ENCODE data around the gene NGRN. TPM values are rescaled to one million over a fixed set of nuclear protein-coding genes. Genes with fewer than 3 reads are reported as not detected.

The NGRN gene
- polyA plus RNA-seq, 1 of the 3 experiments (the other 2 are of a cell fraction), result 48.2 TPM

DNA sequence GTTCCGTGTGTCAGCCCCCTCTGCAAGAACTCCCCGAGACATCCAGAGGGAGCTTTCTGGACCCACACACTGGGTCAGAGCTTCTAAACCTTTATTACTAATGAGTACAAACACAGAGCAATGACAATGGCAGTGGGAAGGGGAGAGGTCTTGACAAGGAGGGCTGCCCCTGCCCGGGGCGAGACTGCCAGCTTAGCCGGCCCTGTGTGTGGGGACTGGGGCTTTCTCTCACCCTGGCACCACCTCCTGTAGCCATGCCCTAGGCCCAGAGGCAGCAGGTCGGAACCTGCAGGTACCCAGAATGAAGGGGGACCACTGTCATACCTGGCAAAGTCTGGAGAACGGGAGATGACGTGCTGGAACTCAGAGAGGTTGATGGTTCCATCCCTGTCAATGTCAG is 34.9 kb upstream of the NGRN start:
- peaks cover 5 to 9% of the 10 kb centered on the region in 2 experiments; a peak in 2 of 4 replicates for H3K4me1 ChIP-seq (ENCODE audit: control insufficient read depth in 1 of 2, insufficient read depth in 2 of 2, low read depth in 1 of 2, low read length in 1 of 2)
- no peak overlapping the region for H3K4me3 ChIP-seq (ENCODE audit: low read depth in 2 of 2, low read length in 1 of 2)
- CTCF ChIA-PET, result interaction anchor here (0.7 to 5.4 kb wide), 2 partner anchors 9 to 18 kb away, joined by 3 to 35 read pairs; partner anchors contain the start of gene TTLL13
- WGBS (ENCODE audit: low lambda C conversion rate), result 85% methylated on average over 4 of the region's 8 CpGs
- POLR2A ChIA-PET, result interaction anchor here (0.5 kb wide), 1 partner anchor 30 kb away, joined by 5 read pairs; no protein-coding TSS in a partner anchor
- H3K4me2 ChIP-seq, result no peak overlapping the region
- DNase-seq, result no peak
- H3K36me3 ChIP-seq (replicated peaks in 1 of 2; ENCODE audit: control insufficient read depth in 1 of 2, insufficient read depth in 2 of 2, low read length in 1 of 2), result peaks cover 10 to 48% of the 10 kb centered on the region in 2 experiments
- no peaks in the 10 kb centered on the region for H3K27me3 ChIP-seq (ENCODE audit: insufficient read depth)
- TF ChIP-seq RAD21 (IDR thresholded peaks at IDR 0.05; ENCODE audit: low read length) (no peak), ZBTB33 (IDR thresholded peaks at IDR 0.05; ENCODE audit: borderline replicate concordance, low read depth) (no peak), NRF1 (IDR thresholded peaks at IDR 0.05; ENCODE audit: low read depth, low read length) (no peak), EP300 (IDR thresholded peaks at IDR 0.05; ENCODE audit: borderline replicate concordance in 1 of 2, low read depth in 1 of 2, low read length in 1 of 2) (no peak), JUND (IDR thresholded peaks at IDR 0.05) (no peak), TAF1 (IDR thresholded peaks at IDR 0.05; ENCODE audit: borderline replicate concordance, low read depth, low read length) (no peak), MAX (IDR thresholded peaks at IDR 0.05; ENCODE audit: low read depth) (no peak), SIN3A (IDR thresholded peaks at IDR 0.05; ENCODE audit: borderline replicate concordance, low read depth, low read length) (no peak), TEAD4 (IDR thresholded peaks at IDR 0.05; ENCODE audit: borderline replicate concordance, insufficient read depth) (no peak), FOXM1 (IDR thresholded peaks at IDR 0.05; ENCODE audit: low read depth) (no peak), RCOR1 (IDR thresholded peaks at IDR 0.05; ENCODE audit: low read length) (no peak), TCF12 (IDR thresholded peaks at IDR 0.05) (no peak), POLR2AphosphoS5 (IDR thresholded peaks at IDR 0.05; ENCODE audit: low read depth, low read length) (no peak; the same call in 1 of the 2 replicates), MXI1 (IDR thresholded peaks at IDR 0.05; ENCODE audit: low read depth, low read length) (no peak), GATA2 (CRISPR knock-in tag; IDR thresholded peaks at IDR 0.05) (no peak)
- TF ChIP-seq, protein P1, sequence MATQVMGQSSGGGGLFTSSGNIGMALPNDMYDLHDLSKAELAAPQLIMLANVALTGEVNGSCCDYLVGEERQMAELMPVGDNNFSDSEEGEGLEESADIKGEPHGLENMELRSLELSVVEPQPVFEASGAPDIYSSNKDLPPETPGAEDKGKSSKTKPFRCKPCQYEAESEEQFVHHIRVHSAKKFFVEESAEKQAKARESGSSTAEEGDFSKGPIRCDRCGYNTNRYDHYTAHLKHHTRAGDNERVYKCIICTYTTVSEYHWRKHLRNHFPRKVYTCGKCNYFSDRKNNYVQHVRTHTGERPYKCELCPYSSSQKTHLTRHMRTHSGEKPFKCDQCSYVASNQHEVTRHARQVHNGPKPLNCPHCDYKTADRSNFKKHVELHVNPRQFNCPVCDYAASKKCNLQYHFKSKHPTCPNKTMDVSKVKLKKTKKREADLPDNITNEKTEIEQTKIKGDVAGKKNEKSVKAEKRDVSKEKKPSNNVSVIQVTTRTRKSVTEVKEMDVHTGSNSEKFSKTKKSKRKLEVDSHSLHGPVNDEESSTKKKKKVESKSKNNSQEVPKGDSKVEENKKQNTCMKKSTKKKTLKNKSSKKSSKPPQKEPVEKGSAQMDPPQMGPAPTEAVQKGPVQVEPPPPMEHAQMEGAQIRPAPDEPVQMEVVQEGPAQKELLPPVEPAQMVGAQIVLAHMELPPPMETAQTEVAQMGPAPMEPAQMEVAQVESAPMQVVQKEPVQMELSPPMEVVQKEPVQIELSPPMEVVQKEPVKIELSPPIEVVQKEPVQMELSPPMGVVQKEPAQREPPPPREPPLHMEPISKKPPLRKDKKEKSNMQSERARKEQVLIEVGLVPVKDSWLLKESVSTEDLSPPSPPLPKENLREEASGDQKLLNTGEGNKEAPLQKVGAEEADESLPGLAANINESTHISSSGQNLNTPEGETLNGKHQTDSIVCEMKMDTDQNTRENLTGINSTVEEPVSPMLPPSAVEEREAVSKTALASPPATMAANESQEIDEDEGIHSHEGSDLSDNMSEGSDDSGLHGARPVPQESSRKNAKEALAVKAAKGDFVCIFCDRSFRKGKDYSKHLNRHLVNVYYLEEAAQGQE (IDR thresholded peaks at IDR 0.05; ENCODE audit: low read depth, low read length), result no peak
- TF ChIP-seq, protein P2, sequence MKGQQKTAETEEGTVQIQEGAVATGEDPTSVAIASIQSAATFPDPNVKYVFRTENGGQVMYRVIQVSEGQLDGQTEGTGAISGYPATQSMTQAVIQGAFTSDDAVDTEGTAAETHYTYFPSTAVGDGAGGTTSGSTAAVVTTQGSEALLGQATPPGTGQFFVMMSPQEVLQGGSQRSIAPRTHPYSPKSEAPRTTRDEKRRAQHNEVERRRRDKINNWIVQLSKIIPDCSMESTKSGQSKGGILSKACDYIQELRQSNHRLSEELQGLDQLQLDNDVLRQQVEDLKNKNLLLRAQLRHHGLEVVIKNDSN (IDR thresholded peaks at IDR 0.05; ENCODE audit: borderline replicate concordance, low read depth), result no peak
- no peaks in the 10 kb centered on the region for H3F3A ChIP-seq (replicated peaks; ENCODE audit: insufficient read depth)
- H4K20me1 ChIP-seq (ENCODE audit: insufficient read depth), result no peaks in the 10 kb centered on the region
- H3K79me2 ChIP-seq (ENCODE audit: insufficient read depth), result peaks cover 26% of the 10 kb centered on the region
- no peaks in the 10 kb centered on the region for H3K9me3 ChIP-seq
- no peak overlapping the region for H2AFZ ChIP-seq (ENCODE audit: low read depth)
- H3K27ac ChIP-seq (ENCODE audit: low read depth in 2 of 2, low read length in 1 of 2), result no peak overlapping the region
- H3K9ac ChIP-seq, result no peak overlapping the region
- H3K9me2 ChIP-seq, result no peaks in the 10 kb centered on the region
